Calu3 (cell line): ENCODE data around the gene SCN2A. TPM values are rescaled to one million over a fixed set of nuclear protein-coding genes. Genes with fewer than 3 reads are reported as not detected.

ENCODE experiments used
- BruUV-seq: library from RNA; stranded (reverse); fragments of 400-500 nt; replicated peaks from 2 replicates; lab custom pipeline; 2021; lab: Mats Ljungman, UMichigan
- CTCF ChIA-PET: fragments of 300-600 bp; sonication (Branson Sonifier 250); formaldehyde crosslinking; loops from one replicate; lab custom pipeline; 2022; ENCODE audit warnings: antibody characterized with exemption; lab: Charles Lee
- DNase-seq: peaks from one replicate; pipeline ENCODE4 v3.0.0; 2022
- H3K27ac Mint-ChIP-seq: one replicate; pipeline ENCODE4 v1.8.0; 2022; ENCODE audit warnings: mixed read lengths; ENCODE audit not compliant: unreplicated experiment
- H3K27me3 Mint-ChIP-seq: one replicate; pipeline ENCODE4 v1.8.0; 2022; ENCODE audit warnings: mixed read lengths; ENCODE audit not compliant: unreplicated experiment
- H3K36me3 Mint-ChIP-seq: one replicate; pipeline ENCODE4 v1.8.0; 2022; ENCODE audit warnings: mild to moderate bottlenecking, moderate library complexity, mixed read lengths; ENCODE audit not compliant: insufficient read depth, unreplicated experiment
- H3K4me1 Mint-ChIP-seq: one replicate; pipeline ENCODE4 v1.8.0; 2022; ENCODE audit warnings: mild to moderate bottlenecking, low read depth, mixed read lengths; ENCODE audit not compliant: unreplicated experiment
- H3K4me3 Mint-ChIP-seq: one replicate; pipeline ENCODE4 v1.8.0; 2022; ENCODE audit warnings: mild to moderate bottlenecking, low read depth, moderate library complexity, mixed read lengths; ENCODE audit not compliant: unreplicated experiment
- H3K9me3 Mint-ChIP-seq: one replicate; pipeline ENCODE4 v1.8.0; 2022; ENCODE audit warnings: low read depth, mixed read lengths; ENCODE audit not compliant: unreplicated experiment
- CTCF ChIP-seq: fragments of 200-600 bp; IDR thresholded peaks from one replicate; pipeline ENCODE4 v1.8.0; 2022; ENCODE audit warnings: antibody characterized with exemption; ENCODE audit not compliant: unreplicated experiment
- intact Hi-C: fragments of 100-400 bp; cut with micrococcal nuclease; formaldehyde crosslinking; loops from one replicate; pipeline ENCODE4 v1.10.0; 2022; ENCODE audit not compliant: unreplicated experiment
- total RNA-seq: library from RNA; stranded (reverse); gene quantifications from 2 replicates; pipeline ENCODE4 v1.2.3, GENCODE V29; 2022

SCN2A gene
- total RNA-seq, 1 experiment from 2014 or later, result 0.19 TPM

GRCh38 chr2:165295643-165296042 lies 56.4 kb downstream of the SCN2A start:
- intact Hi-C loops, result no loop called here
- H3K27me3 Mint-ChIP-seq, result no peaks in the 10 kb centered on the region
- no peak overlapping the region for H3K4me3 Mint-ChIP-seq
- no peaks in the 10 kb centered on the region for H3K9me3 Mint-ChIP-seq
- DNase-seq, result no peak
- H3K4me1 Mint-ChIP-seq, result no peaks in the 10 kb centered on the region
- BruUV-seq, result no TSS peak
- no peak overlapping the region for H3K27ac Mint-ChIP-seq
- H3K36me3 Mint-ChIP-seq, result no peaks in the 10 kb centered on the region
- CTCF ChIA-PET, result no interaction called here
- no peak for TF ChIP-seq CTCF

GRCh38 chr2:165305391-165306096 lies 66.3 kb downstream of the SCN2A start:
- DNase-seq, result no peak
- BruUV-seq, result no TSS peak
- no peak for TF ChIP-seq CTCF
- Mint-ChIP-seq H3K36me3 (no peaks in the 10 kb centered on the region), H3K9me3 (no peaks in the 10 kb centered on the region), H3K4me1 (peaks cover 12% of the 10 kb centered on the region), H3K4me3 (no peak overlapping the region), H3K27ac (peak overlapping the region; percentile 10), H3K27me3 (no peaks in the 10 kb centered on the region)
- CTCF ChIA-PET, result interaction anchor here (0.7 to 0.9 kb wide), 2 partner anchors 189 to 289 kb away, joined by 3 to 4 read pairs; no protein-coding TSS in a partner anchor
- intact Hi-C loops, result loop anchor here (2.0 kb wide), 1 partner anchor 67 kb away; the partner anchor contains the start of gene SCN2A

GRCh38 chr2:165307317-165307716 lies 68.1 kb downstream of the SCN2A start:
- no peak for DNase-seq
- Mint-ChIP-seq H3K9me3 (no peaks in the 10 kb centered on the region), H3K4me1 (peaks cover 12% of the 10 kb centered on the region), H3K27ac (no peak overlapping the region), H3K4me3 (no peak overlapping the region), H3K27me3 (no peaks in the 10 kb centered on the region), H3K36me3 (no peaks in the 10 kb centered on the region)
- TF ChIP-seq CTCF, result no peak
- BruUV-seq, result no TSS peak
- intact Hi-C loops, result no loop called here
- CTCF ChIA-PET, result interaction anchor here (1.5 kb wide), 1 partner anchor 314 kb away, joined by 3 read pairs; no protein-coding TSS in a partner anchor

- no peaks in the 10 kb centered on the region for H3K9me3 Mint-ChIP-seq
- CTCF ChIA-PET, result interaction anchor here (0.6 kb wide), 1 partner anchor 108 kb away, joined by 4 read pairs; the partner anchor contains the start of gene SCN3A
- DNase-seq, result no peak
- no peaks in the 10 kb centered on the region for H3K4me1 Mint-ChIP-seq
- no peak overlapping the region for H3K4me3 Mint-ChIP-seq
- no peaks in the 10 kb centered on the region for H3K27me3 Mint-ChIP-seq
- intact Hi-C loops, result no loop called here
- no peak overlapping the region for H3K27ac Mint-ChIP-seq
- no peaks in the 10 kb centered on the region for H3K36me3 Mint-ChIP-seq
- no TSS peak for BruUV-seq
- TF ChIP-seq CTCF, result no peak
Observed at GRCh38 chr2:165311949-165312348, 72.7 kb downstream of the SCN2A start.
